ENCODE results near the gene ANKH. TPM values are rescaled to one million over a fixed set of nuclear protein-coding genes. Genes with fewer than 3 reads are reported as not detected.
A peak's percentile ranks its signal among the peaks of the same experiment; 100 is the strongest.

ANKH gene
- total and polyA plus RNA-seq, 10 of the 15 experiments (the other 5 are each of a cell fraction or from before 2014, with no cell fraction given), result 2.1 to 43.9 (median 14.4) TPM

DNA sequence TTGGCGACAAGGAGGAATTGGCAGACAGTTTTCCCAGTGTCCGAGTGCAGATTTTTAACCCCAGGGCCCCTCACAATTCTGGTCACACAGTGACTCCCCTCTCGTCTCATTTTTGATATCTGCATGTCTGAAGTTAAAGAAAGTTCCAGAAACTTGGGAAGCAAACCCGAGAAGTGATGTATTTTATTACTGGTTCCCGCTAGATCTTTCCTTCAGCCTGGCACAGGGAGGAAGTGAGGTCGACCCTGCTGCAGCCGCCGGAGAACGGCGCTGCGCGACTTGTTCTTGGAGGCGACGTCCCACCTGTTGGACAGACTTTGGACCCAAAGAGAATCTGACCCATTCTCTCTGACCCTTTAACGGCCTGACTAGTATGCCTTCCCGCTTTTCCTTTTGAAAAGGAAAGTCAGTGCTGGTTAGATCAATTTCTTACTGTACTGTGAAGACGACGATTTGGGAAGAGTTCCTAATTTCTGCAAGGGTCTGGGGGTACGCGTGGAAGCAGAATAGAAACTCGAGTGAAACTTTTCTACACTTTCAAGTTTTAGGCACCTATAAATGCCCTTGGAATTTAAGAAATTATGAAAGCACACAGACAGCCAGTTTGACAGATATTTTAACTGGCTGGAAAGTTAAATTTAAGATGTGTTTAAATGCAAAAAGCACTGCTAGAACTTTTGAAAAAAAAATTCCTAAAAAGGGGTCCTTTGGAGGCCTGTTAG lies 206.3 kb downstream of the ANKH start (continued):
- TF ChIP-seq, protein P1, sequence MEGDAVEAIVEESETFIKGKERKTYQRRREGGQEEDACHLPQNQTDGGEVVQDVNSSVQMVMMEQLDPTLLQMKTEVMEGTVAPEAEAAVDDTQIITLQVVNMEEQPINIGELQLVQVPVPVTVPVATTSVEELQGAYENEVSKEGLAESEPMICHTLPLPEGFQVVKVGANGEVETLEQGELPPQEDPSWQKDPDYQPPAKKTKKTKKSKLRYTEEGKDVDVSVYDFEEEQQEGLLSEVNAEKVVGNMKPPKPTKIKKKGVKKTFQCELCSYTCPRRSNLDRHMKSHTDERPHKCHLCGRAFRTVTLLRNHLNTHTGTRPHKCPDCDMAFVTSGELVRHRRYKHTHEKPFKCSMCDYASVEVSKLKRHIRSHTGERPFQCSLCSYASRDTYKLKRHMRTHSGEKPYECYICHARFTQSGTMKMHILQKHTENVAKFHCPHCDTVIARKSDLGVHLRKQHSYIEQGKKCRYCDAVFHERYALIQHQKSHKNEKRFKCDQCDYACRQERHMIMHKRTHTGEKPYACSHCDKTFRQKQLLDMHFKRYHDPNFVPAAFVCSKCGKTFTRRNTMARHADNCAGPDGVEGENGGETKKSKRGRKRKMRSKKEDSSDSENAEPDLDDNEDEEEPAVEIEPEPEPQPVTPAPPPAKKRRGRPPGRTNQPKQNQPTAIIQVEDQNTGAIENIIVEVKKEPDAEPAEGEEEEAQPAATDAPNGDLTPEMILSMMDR (IDR thresholded peaks at IDR 0.05 in 2 of 3, conservative IDR thresholded peaks at IDR 0.05 in 1 of 3; ENCODE audit: control insufficient read depth in 2 of 3, extremely low read depth in 1 of 3, insufficient read depth in 1 of 3, low read depth in 3 of 3, low read length in 3 of 3), result peak in 1 of 3 experiments; percentile 32; a peak in 2 of 6 replicates
- TF ChIP-seq, protein P2, sequence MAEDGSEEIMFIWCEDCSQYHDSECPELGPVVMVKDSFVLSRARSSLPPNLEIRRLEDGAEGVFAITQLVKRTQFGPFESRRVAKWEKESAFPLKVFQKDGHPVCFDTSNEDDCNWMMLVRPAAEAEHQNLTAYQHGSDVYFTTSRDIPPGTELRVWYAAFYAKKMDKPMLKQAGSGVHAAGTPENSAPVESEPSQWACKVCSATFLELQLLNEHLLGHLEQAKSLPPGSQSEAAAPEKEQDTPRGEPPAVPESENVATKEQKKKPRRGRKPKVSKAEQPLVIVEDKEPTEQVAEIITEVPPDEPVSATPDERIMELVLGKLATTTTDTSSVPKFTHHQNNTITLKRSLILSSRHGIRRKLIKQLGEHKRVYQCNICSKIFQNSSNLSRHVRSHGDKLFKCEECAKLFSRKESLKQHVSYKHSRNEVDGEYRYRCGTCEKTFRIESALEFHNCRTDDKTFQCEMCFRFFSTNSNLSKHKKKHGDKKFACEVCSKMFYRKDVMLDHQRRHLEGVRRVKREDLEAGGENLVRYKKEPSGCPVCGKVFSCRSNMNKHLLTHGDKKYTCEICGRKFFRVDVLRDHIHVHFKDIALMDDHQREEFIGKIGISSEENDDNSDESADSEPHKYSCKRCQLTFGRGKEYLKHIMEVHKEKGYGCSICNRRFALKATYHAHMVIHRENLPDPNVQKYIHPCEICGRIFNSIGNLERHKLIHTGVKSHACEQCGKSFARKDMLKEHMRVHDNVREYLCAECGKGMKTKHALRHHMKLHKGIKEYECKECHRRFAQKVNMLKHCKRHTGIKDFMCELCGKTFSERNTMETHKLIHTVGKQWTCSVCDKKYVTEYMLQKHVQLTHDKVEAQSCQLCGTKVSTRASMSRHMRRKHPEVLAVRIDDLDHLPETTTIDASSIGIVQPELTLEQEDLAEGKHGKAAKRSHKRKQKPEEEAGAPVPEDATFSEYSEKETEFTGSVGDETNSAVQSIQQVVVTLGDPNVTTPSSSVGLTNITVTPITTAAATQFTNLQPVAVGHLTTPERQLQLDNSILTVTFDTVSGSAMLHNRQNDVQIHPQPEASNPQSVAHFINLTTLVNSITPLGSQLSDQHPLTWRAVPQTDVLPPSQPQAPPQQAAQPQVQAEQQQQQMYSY (CRISPR knock-in tag; IDR thresholded peaks at IDR 0.05), result no peak
- no peak for TF ChIP-seq CHD1 (IDR thresholded peaks at IDR 0.05; ENCODE audit: low read depth, low read length)
- TF ChIP-seq ZNF24 (IDR thresholded peaks at IDR 0.05), result no peak
- TF ChIP-seq, protein P3, sequence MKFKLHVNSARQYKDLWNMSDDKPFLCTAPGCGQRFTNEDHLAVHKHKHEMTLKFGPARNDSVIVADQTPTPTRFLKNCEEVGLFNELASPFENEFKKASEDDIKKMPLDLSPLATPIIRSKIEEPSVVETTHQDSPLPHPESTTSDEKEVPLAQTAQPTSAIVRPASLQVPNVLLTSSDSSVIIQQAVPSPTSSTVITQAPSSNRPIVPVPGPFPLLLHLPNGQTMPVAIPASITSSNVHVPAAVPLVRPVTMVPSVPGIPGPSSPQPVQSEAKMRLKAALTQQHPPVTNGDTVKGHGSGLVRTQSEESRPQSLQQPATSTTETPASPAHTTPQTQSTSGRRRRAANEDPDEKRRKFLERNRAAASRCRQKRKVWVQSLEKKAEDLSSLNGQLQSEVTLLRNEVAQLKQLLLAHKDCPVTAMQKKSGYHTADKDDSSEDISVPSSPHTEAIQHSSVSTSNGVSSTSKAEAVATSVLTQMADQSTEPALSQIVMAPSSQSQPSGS (IDR thresholded peaks at IDR 0.05; ENCODE audit: low read length), result 0 out of 2 replicates have a peak, but pooled peaks have one; percentile 47
- TF ChIP-seq, protein P4, sequence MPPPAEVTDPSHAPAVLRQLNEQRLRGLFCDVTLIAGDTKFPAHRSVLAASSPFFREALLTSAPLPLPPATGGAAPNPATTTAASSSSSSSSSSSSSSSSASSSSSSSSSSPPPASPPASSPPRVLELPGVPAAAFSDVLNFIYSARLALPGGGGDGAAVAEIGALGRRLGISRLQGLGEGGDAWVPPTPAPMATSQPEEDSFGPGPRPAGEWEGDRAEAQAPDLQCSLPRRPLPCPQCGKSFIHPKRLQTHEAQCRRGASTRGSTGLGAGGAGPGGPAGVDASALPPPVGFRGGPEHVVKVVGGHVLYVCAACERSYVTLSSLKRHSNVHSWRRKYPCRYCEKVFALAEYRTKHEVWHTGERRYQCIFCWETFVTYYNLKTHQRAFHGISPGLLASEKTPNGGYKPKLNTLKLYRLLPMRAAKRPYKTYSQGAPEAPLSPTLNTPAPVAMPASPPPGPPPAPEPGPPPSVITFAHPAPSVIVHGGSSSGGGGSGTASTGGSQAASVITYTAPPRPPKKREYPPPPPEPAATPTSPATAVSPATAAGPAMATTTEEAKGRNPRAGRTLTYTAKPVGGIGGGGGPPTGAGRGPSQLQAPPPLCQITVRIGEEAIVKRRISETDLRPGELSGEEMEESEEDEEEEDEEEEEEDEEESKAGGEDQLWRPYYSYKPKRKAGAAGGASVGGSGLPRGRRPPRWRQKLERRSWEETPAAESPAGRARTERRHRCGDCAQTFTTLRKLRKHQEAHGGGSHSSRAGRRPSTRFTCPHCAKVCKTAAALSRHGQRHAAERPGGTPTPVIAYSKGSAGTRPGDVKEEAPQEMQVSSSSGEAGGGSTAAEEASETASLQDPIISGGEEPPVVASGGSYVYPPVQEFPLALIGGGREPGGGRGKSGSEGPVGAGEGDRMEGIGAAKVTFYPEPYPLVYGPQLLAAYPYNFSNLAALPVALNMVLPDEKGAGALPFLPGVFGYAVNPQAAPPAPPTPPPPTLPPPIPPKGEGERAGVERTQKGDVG (CRISPR knock-in tag; IDR thresholded peaks at IDR 0.05), result no peak

Measured in GM12878 (cell line).